Lower lobe of right lung (tissue), 2 donors: ENCODE measurements around the gene ARID3A. TPM values are rescaled to one million over a fixed set of nuclear protein-coding genes. Genes with fewer than 3 reads are reported as not detected.

Experiments
- ATAC-seq, 2 donors: fragments of 200-7000 bp; cut with Tn5 transposase; one replicate each; pipeline ENCODE4 v1.9.1; 2020 to 2022; ENCODE audit warnings: mild to moderate bottlenecking in 2 of 2, moderate library complexity in 2 of 2
- DNase-seq: peaks from one replicate; pipeline ENCODE4 v3.0.0-alpha.2; 2020
- H3K27ac ChIP-seq: fragments of 200-600 bp; one replicate; pipeline ENCODE4 v1.8.0; 2022
- H3K27me3 ChIP-seq: fragments of 200-600 bp; one replicate; pipeline ENCODE4 v1.8.0; 2022; ENCODE audit warnings: low read depth
- H3K36me3 ChIP-seq: fragments of 200-600 bp; one replicate; pipeline ENCODE4 v1.8.0; 2022; ENCODE audit warnings: mild to moderate bottlenecking
- H3K4me1 ChIP-seq: fragments of 200-600 bp; one replicate; pipeline ENCODE4 v1.8.0; 2022
- H3K4me3 ChIP-seq: fragments of 200-600 bp; one replicate; pipeline ENCODE4 v1.8.0; 2022; ENCODE audit warnings: mild to moderate bottlenecking
- H3K9me3 ChIP-seq: fragments of 200-600 bp; one replicate; pipeline ENCODE4 v1.8.0; 2022
- CTCF ChIP-seq: fragments of 200-600 bp; IDR thresholded peaks from one replicate; pipeline ENCODE4 v1.8.0; 2022; ENCODE audit warnings: antibody characterized with exemption, mild to moderate bottlenecking
- intact Hi-C: fragments of 100-400 bp; cut with DNase I; formaldehyde crosslinking; loops from one replicate; pipeline ENCODE4 v1.11.0; 2022
- total RNA-seq: library from RNA; stranded (reverse); fragmentation: NEBNext Ultra II Directional; extraction: Animal tissue kit (Norgen Biotek cat#: 25700); gene quantifications from one replicate; pipeline ENCODE4 v1.2.1, GENCODE V29; 2021
- donor health status: DM: no; HTN: yes; CAD: no; lungs with severe emphysema.

The ARID3A gene
- total RNA-seq, 1 donor from 2014 or later: 16.9 TPM

GRCh38 chr19:896999-897398 lies 28.8 kb upstream of the ARID3A start:
- ATAC-seq (no peak), DNase-seq (no peak)
- TF ChIP-seq CTCF: no peak
- H3K4me1 ChIP-seq: peaks cover 9% of the 10 kb centered on the region
- H3K27ac ChIP-seq: no peak overlapping the region
- peaks cover 40% of the 10 kb centered on the region for H3K36me3 ChIP-seq
- no peaks in the 10 kb centered on the region for H3K9me3 ChIP-seq
- intact Hi-C loops: no loop called here
- no peak overlapping the region for H3K4me3 ChIP-seq
- no peaks in the 10 kb centered on the region for H3K27me3 ChIP-seq

GRCh38 chr19:897442-898039 lies 28.3 kb upstream of the ARID3A start:
- DNase-seq (no peak), ATAC-seq (no peak)
- intact Hi-C loops: no loop called here
- Histone ChIP-seq H3K36me3 (peaks cover 42% of the 10 kb centered on the region), H3K27ac (no peak overlapping the region), H3K4me1 (peaks cover 6% of the 10 kb centered on the region), H3K4me3 (no peak overlapping the region), H3K9me3 (no peaks in the 10 kb centered on the region), H3K27me3 (no peaks in the 10 kb centered on the region)
- TF ChIP-seq CTCF: no peak

GRCh38 chr19:898663-899062 lies 27.2 kb upstream of the ARID3A start:
- Histone ChIP-seq H3K9me3 (no peaks in the 10 kb centered on the region), H3K36me3 (peaks cover 42% of the 10 kb centered on the region), H3K4me3 (no peak overlapping the region), H3K27ac (no peak overlapping the region), H3K4me1 (peaks cover 3% of the 10 kb centered on the region), H3K27me3 (no peaks in the 10 kb centered on the region)
- no peak for DNase-seq
- TF ChIP-seq CTCF: no peak
- intact Hi-C loops: no loop called here
- ATAC-seq: no peak

GRCh38 chr19:899336-900042 lies 26.3 kb upstream of the ARID3A start:
- no peak overlapping the region for H3K27ac ChIP-seq
- H3K9me3 ChIP-seq: no peaks in the 10 kb centered on the region
- TF ChIP-seq CTCF: no peak
- DNase-seq (no peak), ATAC-seq (no peak)
- H3K27me3 ChIP-seq: no peaks in the 10 kb centered on the region
- no peaks in the 10 kb centered on the region for H3K4me1 ChIP-seq
- H3K36me3 ChIP-seq: peaks cover 42% of the 10 kb centered on the region
- H3K4me3 ChIP-seq: no peak overlapping the region
- intact Hi-C loops: no loop called here

GRCh38 chr19:900043-900301 lies 25.9 kb upstream of the ARID3A start:
- Histone ChIP-seq H3K27ac (no peak overlapping the region), H3K36me3 (peaks cover 42% of the 10 kb centered on the region), H3K9me3 (no peaks in the 10 kb centered on the region), H3K4me3 (no peak overlapping the region), H3K27me3 (no peaks in the 10 kb centered on the region), H3K4me1 (no peaks in the 10 kb centered on the region)
- ATAC-seq (peak in 1 of 2 donors; percentile 7), DNase-seq (no peak)
- intact Hi-C loops: no loop called here
- TF ChIP-seq CTCF: no peak
